ENCODE measurements around the gene CYP26B1. TPM values are rescaled to one million over a fixed set of nuclear protein-coding genes. Genes with fewer than 3 reads are reported as not detected.

Gene CYP26B1
- total RNA-seq, 1 experiment from 2014 or later, result 1.1 TPM

DNA sequence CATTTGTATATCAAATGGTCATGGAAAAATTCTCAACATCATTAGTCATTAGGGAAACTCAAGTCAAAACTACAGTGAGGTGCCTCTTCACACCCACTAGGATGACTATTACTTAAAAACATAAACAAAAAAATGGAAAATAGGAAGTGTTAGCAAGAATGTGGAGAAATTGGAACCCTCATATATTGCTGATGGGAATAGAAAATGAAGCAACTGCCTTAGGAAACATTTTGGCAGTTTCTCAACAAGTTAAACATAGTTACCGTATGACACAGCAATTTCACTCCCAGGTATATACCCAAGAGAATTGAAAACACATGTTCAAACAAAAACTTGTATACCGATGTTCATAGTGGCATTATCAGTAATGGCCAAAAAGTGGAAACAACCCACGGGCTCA, 18.1 kb upstream of the CYP26B1 start:
- H3K4me3 ChIP-seq (ENCODE audit: insufficient read depth, low read depth, low read length), result no peak overlapping the region
- no peaks in the 10 kb centered on the region for H3K36me3 ChIP-seq (replicated peaks; ENCODE audit: control insufficient read depth, insufficient read depth, low read length)
- no peak for DNase-seq
- H3K27me3 ChIP-seq (ENCODE audit: control insufficient read depth, insufficient read depth, low read length), result no peaks in the 10 kb centered on the region

DNA sequence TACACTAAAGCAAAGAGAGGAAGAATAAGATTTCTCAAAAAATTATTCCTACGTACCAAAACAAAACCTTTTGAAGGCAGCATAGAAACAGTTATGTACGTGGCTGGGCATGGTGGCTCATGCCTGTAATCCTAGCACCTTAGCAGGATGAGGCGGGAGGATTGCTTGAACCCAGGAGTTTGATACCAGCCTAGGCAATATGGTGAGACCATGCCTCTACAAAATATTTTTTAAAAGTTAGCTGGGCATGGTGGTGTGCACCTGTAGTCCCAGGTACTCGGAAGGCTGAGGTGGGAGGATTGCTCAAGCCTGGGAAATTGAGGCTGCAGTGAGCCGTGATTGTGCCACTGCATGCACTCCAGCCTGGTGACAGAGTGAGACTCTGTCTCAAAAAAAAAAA, 14.9 kb upstream of the CYP26B1 start:
- no peak overlapping the region for H3K4me3 ChIP-seq (ENCODE audit: insufficient read depth, low read depth, low read length)
- no peak for DNase-seq
- H3K36me3 ChIP-seq (replicated peaks; ENCODE audit: control insufficient read depth, insufficient read depth, low read length), result no peaks in the 10 kb centered on the region
- H3K27me3 ChIP-seq (ENCODE audit: control insufficient read depth, insufficient read depth, low read length), result no peaks in the 10 kb centered on the region

DNA sequence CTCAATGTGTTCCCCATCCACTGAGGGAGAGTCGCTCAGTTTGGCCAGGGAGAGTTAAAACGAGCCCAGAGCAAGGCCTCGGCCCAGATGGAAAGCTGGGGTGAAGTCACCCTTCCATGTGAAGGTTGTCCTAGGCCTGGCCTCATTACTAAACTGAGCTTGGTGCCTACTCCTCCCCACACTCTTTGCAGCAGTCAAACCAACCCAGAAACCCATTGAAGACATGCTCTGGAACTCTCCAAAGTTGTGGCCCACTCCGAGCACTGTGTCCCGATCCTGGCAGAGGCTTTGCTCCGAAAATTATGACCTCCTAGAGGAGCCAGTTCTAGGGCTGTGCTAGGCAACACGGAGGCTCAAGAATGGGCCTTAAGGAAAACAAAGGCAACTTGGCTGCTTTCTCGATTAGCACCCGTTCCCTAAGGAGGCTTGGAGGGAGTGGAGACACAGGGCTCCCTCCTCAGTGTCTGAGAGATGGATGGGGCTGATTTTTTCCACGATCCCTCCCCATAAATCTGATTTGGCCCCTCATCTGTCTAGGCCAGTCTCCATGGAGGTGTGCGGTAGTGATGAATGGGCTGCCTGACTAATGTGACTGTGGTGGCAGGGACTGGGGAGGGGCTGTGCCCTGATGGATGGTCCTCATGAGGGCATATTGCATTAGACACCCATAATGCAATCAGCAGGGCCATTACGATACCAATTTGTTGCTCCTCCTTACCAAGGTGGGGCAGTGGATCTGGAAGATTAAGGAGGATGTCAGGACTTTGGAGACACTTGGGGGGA, 11.7 kb upstream of the CYP26B1 start:
- DNase-seq, result no peak
- Histone ChIP-seq H3K4me3 (ENCODE audit: insufficient read depth, low read depth, low read length) (no peak overlapping the region), H3K36me3 (replicated peaks; ENCODE audit: control insufficient read depth, insufficient read depth, low read length) (no peaks in the 10 kb centered on the region), H3K27me3 (ENCODE audit: control insufficient read depth, insufficient read depth, low read length) (peaks cover 2% of the 10 kb centered on the region; the same call in 1 of the 2 replicates)

DNA sequence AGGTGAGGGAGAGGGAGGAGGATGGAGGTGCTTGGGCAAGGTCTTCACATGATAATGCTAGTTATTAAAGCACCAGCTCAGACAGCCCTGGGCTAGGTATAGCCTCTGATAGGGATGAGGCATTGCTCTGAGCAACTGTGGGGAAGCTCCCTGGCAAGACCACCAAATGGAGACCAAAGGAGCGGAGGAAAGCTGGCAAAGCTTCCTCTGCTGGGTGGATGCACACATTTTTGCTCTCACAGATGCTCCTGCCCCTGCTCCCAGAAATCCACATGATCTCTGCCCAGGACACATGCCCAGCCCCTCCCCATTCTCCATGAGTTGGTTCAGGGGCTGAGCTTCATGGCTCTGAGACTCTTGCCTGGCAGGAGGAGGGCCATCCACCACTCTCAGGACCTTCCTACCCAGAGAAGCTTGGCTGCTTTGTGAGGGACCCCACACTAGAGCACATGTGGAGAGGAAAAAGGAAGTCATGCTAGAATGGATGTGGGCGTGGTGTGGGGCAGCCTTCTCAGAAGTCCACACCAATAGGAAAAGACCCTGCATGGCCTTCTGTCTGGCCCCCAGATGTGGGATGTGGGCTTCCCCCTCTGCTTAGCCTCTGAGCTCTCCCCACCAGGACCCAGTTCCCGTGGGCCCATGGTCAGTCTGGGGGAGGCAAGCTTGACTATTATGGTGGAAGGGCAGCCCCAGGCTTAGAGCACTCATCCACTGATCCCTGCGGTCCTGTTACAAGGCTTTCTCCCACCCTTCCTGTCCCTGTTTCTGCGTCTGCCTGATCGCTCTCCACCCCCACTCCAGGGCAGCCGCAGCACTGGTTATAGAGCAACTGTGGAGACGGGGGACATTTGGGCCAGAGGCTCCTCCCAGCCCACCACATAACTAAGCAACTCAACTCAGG, 10.5 kb upstream of the CYP26B1 start:
- DNase-seq, result no peak
- H3K27me3 ChIP-seq (ENCODE audit: control insufficient read depth, insufficient read depth, low read length), result peaks cover 2% of the 10 kb centered on the region; the same call in 1 of the 2 replicates

DNA sequence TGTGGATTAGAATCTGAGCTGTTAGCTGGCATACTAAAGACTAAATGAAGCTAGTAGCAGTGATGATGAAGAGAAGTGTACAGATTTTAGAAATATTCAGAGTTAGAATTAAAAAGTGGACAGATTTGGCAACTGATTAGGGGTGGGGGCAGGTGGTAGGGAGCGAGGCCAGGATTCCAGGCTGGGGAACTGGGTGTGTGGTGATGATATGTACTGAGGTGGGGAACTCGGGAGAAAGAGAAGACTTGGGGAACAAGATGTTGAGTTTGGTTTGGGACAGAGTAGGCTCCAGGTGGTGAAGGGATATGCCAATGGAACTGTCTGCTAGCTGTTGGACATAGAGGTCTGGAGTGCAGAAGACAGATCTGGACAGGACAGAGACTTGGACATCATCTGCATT, 9.2 kb upstream of the CYP26B1 start:
- Histone ChIP-seq H3K27me3 (ENCODE audit: control insufficient read depth, insufficient read depth, low read length) (peaks cover 7% of the 10 kb centered on the region), H3K4me3 (ENCODE audit: insufficient read depth, low read depth, low read length) (no peak overlapping the region)
- DNase-seq, result no peak

More for the DNA sequence above, 10.5 kb upstream of the CYP26B1 start:
- H3K4me3 ChIP-seq (ENCODE audit: insufficient read depth, low read depth, low read length), result no peak overlapping the region
- no peaks in the 10 kb centered on the region for H3K36me3 ChIP-seq (replicated peaks; ENCODE audit: control insufficient read depth, insufficient read depth, low read length)

DNA sequence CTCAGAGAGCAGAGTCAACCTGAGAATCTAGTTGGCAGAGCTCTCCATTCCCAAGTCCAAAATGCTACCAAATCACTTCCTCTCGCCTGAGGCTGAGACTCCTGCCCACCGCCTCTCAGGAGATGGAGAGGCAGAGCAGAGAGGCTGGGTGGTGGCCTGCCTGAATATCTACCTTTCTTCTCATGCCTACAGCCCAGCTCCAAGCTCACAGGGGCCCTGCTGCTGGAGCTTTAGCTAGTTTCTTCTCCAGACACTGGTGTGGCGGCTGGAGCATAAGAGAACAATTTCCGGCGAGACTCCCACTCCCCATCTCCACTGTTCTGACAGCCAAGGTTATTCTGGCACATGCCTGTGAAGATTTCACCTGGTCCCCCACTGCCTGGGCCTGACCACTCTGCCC, 8.1 kb upstream of the CYP26B1 start:
- no peak for DNase-seq
- H3K27me3 ChIP-seq (ENCODE audit: control insufficient read depth, insufficient read depth, low read length), result peaks cover 14% of the 10 kb centered on the region
- no peak overlapping the region for H3K4me3 ChIP-seq (ENCODE audit: insufficient read depth, low read depth, low read length)
- no peaks in the 10 kb centered on the region for H3K36me3 ChIP-seq (replicated peaks; ENCODE audit: control insufficient read depth, insufficient read depth, low read length)

More for the DNA sequence above, 9.2 kb upstream of the CYP26B1 start:
- H3K36me3 ChIP-seq (replicated peaks; ENCODE audit: control insufficient read depth, insufficient read depth, low read length), result no peaks in the 10 kb centered on the region

DNA sequence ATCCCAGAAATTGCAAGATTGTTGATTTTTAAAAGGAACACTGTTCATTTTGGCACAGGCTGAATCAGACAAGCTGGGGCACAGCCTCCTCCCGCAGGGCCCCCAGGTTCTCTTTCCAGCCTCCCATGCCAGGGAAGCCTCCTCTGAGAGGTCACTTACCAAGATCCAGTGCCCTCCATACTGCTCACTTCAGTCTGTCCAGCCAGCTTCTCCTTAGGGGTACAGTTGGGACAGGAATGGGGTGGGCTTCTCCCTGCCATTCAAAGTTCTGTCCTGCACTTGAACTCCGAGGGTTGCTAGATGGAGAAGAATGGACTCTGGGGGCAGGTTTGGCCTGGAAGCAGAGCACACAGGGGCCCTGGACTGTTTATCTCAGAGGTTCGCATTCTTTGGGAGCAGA, 7.5 kb upstream of the CYP26B1 start:
- peaks cover 20% of the 10 kb centered on the region for H3K27me3 ChIP-seq (ENCODE audit: control insufficient read depth, insufficient read depth, low read length)
- H3K36me3 ChIP-seq (replicated peaks; ENCODE audit: control insufficient read depth, insufficient read depth, low read length), result no peaks in the 10 kb centered on the region
- DNase-seq, result no peak
- H3K4me3 ChIP-seq (ENCODE audit: insufficient read depth, low read depth, low read length), result no peak overlapping the region

DNA sequence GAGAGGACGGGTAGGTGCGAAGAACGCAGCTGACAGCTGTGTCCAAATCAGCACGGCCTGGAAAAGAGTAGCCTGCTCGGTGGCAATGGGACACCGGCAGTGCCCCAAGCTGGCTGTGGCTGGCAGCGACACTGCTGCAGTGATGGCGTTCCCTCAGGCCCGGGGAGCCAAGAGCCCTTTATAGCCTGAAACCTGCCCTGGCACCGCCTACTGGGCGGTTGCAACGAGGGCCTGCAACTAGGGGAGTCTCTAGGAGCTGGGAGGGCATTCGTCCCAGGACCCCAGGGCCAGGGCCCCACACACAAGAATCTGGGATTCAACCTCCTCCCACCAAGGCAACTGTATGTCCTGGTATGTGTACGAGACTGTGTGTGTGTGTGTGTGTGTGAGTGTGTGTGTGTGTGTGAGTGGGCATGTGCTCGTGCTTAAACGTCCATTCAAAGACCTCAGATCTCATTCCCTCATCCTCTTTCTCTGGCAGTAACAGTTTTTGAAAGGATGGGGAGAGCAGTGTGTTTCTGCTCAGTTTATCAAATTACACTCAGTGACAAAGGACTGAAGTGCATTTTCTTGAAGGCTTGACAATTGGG, 6.8 kb upstream of the CYP26B1 start:
- no peaks in the 10 kb centered on the region for H3K36me3 ChIP-seq (replicated peaks; ENCODE audit: control insufficient read depth, insufficient read depth, low read length)
- H3K27me3 ChIP-seq (ENCODE audit: control insufficient read depth, insufficient read depth, low read length), result peaks cover 26% of the 10 kb centered on the region
- peak; percentile 52 for DNase-seq
- no peak overlapping the region for H3K4me3 ChIP-seq (ENCODE audit: insufficient read depth, low read depth, low read length)

DNA sequence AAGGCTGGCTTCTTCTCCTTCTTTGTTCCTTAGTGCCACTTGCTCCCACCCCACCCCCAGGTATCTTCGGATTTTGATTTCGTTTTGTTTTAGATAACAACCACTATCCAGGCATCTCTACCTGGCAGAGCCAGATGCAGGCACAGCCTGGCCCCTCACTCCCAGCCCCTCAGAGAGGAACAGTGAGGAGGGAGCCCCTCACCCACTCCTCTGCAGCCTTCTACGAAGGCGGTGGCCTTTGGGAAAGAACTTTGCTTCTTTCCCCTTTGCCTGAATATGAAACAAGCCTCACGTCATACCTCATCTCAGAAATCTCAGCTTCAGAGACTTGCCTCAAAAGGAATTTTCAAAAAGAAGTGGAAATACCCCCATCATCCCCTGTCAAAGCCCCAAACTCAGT, 6.3 kb upstream of the CYP26B1 start:
- Histone ChIP-seq H3K27me3 (ENCODE audit: control insufficient read depth, insufficient read depth, low read length) (peaks cover 32% of the 10 kb centered on the region), H3K4me3 (ENCODE audit: insufficient read depth, low read depth, low read length) (no peak overlapping the region), H3K36me3 (replicated peaks; ENCODE audit: control insufficient read depth, insufficient read depth, low read length) (no peaks in the 10 kb centered on the region)
- no peak for DNase-seq

DNA sequence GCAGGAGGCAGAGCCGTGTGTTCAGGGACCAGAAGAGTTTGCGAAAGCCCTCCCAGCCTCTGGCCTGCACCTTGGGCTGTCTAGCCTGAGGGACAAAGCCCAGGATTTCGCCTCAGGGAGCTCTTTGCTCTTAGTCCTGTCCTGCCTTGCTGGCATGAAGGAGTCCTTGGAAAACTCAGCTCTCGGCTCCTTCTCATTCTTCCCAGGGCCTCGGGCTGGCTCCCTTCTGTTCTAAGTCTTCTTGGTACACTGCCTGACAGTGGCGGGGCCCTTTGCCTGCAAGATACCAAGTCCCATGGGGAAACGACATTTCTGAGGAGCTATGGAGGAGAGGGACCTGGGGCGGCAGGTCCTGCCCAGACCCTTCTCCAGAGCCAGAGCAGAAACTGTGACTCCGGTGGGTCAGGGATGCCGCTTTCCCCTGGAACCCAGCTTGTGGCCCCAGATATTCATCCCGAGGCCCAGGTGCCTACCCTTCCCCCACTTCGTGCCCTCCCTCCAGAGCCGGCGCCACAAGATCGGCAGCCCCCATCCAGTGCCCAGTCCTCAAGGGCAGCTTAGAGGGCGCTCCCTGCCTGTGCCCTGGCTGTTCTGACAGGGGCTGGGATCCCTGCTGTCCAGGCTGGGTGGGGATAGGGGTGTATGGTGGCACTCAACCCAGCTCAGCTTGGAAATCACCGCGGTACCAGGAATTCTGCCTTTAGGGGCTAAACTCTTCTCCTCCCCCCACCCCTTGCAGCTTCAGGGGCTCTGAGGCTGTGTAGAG, 5.5 kb upstream of the CYP26B1 start:
- Histone ChIP-seq H3K36me3 (replicated peaks; ENCODE audit: control insufficient read depth, insufficient read depth, low read length) (no peaks in the 10 kb centered on the region), H3K4me3 (ENCODE audit: insufficient read depth, low read depth, low read length) (no peak overlapping the region), H3K27me3 (ENCODE audit: control insufficient read depth, insufficient read depth, low read length) (peaks cover 37% of the 10 kb centered on the region)
- DNase-seq, result peak; percentile 23

DNA sequence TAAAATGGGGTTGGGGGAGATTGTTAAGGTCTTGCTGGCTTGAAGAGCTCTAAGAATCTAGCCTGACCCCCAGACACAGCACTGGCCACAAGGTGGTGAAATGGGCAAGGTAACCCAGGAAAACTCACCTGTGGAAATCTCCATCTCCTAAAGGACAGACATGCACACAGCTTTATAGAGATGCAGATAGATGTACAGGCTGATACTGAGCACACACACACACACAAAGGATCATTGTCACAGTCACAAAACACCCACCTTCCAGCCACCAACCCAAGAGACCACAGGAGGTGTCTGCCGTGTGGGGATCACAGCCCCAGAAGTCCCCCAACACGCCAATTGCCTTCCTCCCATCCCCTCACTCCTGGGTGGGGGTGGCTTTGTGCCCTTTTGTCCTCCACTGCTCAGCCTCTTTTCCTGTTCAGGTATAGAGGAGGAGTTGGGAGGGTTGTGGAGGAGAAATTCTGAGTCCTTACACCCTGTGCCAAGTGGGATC, 3.2 kb upstream of the CYP26B1 start:
- H3K4me3 ChIP-seq (ENCODE audit: insufficient read depth, low read depth, low read length), result no peak overlapping the region
- peaks cover 59% of the 10 kb centered on the region for H3K27me3 ChIP-seq (ENCODE audit: control insufficient read depth, insufficient read depth, low read length)
- DNase-seq, result no peak
- no peaks in the 10 kb centered on the region for H3K36me3 ChIP-seq (replicated peaks; ENCODE audit: control insufficient read depth, insufficient read depth, low read length)

DNA sequence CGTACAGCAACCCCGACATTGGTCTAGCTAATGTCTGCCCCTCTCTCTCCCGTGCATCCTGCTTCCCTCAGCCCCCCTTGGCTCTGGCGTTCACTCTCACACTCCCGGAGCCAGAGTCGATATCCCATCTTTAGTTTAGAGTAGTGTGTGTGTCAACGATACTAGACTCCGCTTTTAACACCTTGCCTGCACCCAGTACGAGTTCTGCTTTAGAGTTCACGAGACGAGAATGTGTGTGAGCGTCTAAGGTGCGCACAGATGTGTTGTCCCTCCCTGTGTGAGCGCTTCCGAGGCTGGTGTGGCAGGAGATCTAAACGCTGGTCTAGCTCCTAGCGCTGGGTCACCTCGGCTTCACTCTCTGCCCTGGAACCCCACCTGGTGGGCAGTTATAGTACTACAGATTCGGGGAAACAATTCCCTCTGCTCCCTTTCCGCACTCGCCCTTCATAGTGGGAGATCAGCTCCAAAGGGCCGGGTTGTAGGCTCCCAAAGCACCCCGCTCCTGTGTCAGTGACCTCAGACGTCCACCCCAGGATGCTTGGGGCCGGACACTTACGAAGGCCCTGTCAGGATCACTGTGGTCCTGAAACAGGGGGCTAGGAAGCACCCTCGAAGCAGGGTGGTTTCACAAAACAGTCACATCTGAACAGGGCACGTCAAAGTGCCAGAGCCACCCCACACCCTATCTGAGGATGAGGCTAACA, 2.6 kb upstream of the CYP26B1 start:
- Histone ChIP-seq H3K36me3 (replicated peaks; ENCODE audit: control insufficient read depth, insufficient read depth, low read length) (no peaks in the 10 kb centered on the region), H3K4me3 (ENCODE audit: insufficient read depth, low read depth, low read length) (peak overlapping the region; percentile 6; the same call in 1 of the 2 replicates), H3K27me3 (ENCODE audit: control insufficient read depth, insufficient read depth, low read length) (peaks cover 63% of the 10 kb centered on the region)
- DNase-seq, result peak; percentile 89

DNA sequence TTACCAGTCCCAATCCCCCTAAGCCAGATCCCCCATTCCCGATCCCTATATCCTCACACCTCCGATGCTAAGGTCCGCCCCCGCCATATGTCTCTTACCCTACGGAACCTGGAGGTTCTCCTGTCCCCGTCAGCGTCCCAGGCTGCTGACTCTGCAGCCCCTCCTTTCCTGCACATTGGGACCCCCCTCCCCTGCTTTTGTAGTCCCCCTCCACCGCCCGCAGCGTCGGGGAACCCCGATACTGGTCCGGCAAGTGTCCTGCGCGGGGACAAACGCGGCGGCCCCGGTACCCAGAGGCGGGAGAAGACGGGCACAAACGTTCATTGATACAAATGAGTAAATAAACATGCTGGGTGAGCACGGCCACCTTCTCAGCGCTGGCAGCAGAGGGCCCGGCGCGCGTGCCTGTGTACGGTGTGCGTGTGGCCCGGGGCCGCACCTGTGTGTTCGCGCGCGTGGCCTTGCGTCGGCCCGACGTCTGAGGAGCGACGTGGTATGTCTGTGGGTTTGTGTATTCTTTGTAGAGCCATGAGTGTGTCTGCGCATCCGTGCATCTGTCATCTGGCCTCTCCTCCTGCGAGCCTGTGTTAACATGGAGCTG, 2.0 kb upstream of the CYP26B1 start:
- DNase-seq, result peak; percentile 75
- Histone ChIP-seq H3K27me3 (ENCODE audit: control insufficient read depth, insufficient read depth, low read length) (peaks cover 66% of the 10 kb centered on the region), H3K36me3 (replicated peaks; ENCODE audit: control insufficient read depth, insufficient read depth, low read length) (no peaks in the 10 kb centered on the region), H3K4me3 (ENCODE audit: insufficient read depth, low read depth, low read length) (peak overlapping the region; percentile 43; the same call in 1 of the 2 replicates)

All from H7 (cell line).